Astrocyte of the cerebellum (primary cell): ENCODE data around the gene SCAPER.

Experiments
- DNase-seq: peaks from one replicate; pipeline ENCODE4 v3.0.0-alpha.2; 2011; ENCODE audit warnings: low read depth
- H3K4me3 ChIP-seq: 2 replicates; pipeline ENCODE4 v1.5.1; 2011; ENCODE audit warnings: mild to moderate bottlenecking, low read depth, low read length, moderate library complexity
- in situ Hi-C: cut with HindIII; loops from 2 replicates; pipeline ENCODE4 v1.10.0; 2017; ENCODE audit warnings: low sequenced_read_pairs
- TF ChIP-seq, protein P1 (sequence below): IDR thresholded peaks from 2 replicates; pipeline ENCODE4 v1.5.1; 2012; ENCODE audit warnings: low read length, low read depth, moderate library complexity, mild to moderate bottlenecking; ENCODE audit errors: missing control alignments

SCAPER gene

DNA sequence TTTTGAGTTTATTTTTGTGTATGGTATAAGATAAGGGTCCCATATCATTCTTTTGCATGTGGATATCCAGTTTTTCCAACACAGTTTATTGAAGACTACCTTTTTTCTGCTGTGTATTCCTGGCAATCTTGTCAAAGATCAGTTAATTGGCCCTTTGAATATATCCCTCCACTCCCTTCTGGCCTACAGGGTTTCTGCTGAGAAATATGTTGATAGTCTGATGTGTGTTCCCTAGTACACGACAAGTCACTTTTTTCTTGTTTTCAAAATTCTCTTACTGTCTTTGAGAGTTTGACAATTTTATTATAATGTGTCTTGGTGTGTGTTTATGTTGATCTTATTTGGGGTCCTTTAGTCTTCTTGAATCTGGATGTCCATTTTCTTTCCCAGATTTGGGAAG lies 439.4 kb downstream of the SCAPER start:
- no peak overlapping the region for H3K4me3 ChIP-seq
- in situ Hi-C loops: no loop called here
- TF ChIP-seq, protein P1, sequence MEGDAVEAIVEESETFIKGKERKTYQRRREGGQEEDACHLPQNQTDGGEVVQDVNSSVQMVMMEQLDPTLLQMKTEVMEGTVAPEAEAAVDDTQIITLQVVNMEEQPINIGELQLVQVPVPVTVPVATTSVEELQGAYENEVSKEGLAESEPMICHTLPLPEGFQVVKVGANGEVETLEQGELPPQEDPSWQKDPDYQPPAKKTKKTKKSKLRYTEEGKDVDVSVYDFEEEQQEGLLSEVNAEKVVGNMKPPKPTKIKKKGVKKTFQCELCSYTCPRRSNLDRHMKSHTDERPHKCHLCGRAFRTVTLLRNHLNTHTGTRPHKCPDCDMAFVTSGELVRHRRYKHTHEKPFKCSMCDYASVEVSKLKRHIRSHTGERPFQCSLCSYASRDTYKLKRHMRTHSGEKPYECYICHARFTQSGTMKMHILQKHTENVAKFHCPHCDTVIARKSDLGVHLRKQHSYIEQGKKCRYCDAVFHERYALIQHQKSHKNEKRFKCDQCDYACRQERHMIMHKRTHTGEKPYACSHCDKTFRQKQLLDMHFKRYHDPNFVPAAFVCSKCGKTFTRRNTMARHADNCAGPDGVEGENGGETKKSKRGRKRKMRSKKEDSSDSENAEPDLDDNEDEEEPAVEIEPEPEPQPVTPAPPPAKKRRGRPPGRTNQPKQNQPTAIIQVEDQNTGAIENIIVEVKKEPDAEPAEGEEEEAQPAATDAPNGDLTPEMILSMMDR: no peak
- DNase-seq: no peak

DNA sequence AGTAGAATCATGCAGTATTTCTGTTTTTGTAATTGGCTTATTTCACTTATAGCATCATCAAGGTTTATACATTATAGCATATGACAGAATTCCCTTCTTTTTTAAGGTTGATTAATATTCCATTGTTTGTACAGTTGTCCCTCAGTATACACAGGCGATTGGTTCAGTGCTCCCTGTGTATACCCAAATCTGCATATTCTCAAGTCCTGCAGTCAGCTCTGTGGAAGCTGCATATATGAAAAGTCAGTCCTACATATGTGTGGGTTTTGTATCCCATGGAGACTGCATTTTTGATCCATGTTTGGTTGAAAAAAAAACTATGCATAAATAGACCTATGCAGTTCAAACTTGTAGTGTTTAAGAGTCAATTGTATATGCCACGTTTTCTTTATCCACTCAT lies 440.9 kb downstream of the SCAPER start:
- in situ Hi-C loops: no loop called here
- H3K4me3 ChIP-seq: no peak overlapping the region

DNA sequence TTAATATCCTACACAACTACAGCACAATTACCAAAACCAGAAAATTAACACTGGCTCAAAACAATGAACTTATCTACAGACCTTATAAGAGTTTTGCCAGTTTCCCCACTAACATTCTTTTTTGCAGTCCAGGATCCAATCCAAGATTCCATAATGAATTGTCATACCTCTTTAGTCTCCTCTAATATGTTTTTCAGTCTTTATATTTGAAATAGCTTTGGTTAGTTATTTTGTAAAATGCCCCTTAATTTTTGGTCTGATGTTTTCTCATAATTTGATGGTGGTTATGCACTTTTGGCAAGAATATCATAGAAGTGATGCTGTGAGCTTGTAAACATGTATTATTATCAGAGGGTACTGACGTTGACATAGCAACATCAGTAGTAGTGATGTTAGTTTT lies 444.3 kb downstream of the SCAPER start:
- in situ Hi-C loops: no loop called here
- peak; percentile 39 for DNase-seq
- TF ChIP-seq, protein P1: no peak
- no peak overlapping the region for H3K4me3 ChIP-seq

More for the DNA sequence above, 440.9 kb downstream of the SCAPER start:
- TF ChIP-seq, protein P1: no peak
- no peak for DNase-seq

DNA sequence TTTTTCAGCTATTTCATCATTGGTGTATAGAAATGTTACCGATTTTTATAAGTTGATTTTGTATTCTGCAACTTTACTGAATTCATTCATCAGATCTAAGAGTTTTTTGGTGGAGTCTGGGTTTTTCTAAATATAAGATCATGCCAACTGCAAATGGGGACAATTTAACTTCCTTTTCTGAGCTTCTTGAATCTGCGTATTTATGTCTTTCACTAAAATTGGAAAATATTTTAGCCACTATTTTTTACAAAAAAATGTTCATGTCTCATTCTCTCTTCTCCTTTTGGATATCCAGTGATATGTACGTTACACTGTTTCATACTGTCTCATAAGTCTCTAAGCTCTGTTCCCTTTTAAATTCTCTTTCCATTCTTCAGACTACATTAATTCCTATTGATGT lies 444.8 kb downstream of the SCAPER start:
- no peak overlapping the region for H3K4me3 ChIP-seq
- no peak for DNase-seq
- TF ChIP-seq, protein P1: no peak
- in situ Hi-C loops: no loop called here

DNA sequence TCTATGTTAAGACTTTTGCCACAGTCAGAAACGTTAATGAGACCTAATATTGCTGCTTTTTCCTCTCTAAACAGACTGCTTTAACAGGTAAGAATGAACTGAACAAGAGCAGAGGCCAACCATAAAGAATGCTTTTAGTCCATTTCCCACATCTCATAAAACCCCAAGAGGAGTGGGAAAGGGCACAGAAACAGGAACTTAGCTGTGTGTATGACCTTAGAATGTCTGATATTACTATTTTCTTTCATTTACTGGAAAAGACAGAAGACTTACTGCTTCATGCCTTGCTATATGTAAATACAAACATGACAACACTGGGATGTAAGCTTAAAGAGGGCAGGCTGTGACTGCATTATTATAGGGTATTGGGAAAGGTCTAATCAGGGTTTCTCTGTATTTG lies 453.6 kb downstream of the SCAPER start:
- TF ChIP-seq, protein P1: no peak
- in situ Hi-C loops: loop anchor here (5.0 kb wide), 1 partner anchor 64 kb away; no protein-coding TSS in a partner anchor
- no peak overlapping the region for H3K4me3 ChIP-seq
- no peak for DNase-seq

DNA sequence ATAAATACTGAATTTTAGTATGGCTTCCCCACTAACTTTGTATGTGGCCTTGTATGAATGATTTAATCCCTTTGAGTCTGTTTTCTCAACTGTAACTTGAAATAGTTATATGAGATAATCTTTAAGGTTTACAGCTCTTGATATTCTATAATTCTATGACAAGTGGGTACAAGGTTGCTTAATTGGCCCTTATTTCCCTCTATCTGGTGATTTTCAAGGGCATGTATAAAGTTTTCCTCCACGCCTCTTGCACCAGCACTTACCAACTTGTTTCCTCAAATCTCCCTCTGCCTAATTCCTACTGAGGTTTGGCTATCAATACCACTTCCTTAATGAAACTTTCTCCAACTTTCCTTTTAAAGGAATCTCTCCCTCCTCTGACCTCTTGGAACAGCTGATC lies 455.7 kb downstream of the SCAPER start:
- in situ Hi-C loops: no loop called here

More for the DNA sequence above, 455.7 kb downstream of the SCAPER start:
- no peak for DNase-seq
- H3K4me3 ChIP-seq: no peak overlapping the region
- TF ChIP-seq, protein P1: no peak
